HG03442 (cell line): ENCODE results near the gene SLC24A4.
A peak's percentile ranks its signal among the peaks of the same experiment; 100 is the strongest.

Source experiments
- ATAC-seq: cut with Tn5 transposase; IDR thresholded peaks from one replicate; pipeline ENCODE4 v1.9.1; 2021; ENCODE audit warnings: mild to moderate bottlenecking, moderate library complexity; ENCODE audit not compliant: unreplicated experiment

The SLC24A4 gene

GRCh38 chr14:92455231-92455630, 132.3 kb downstream of the SLC24A4 start:
- no peak for ATAC-seq

GRCh38 chr14:92456215-92457015, 133.4 kb downstream of the SLC24A4 start:
- ATAC-seq = no peak

- no peak for ATAC-seq
Measured at GRCh38 chr14:92457016-92457565, 134.1 kb downstream of the SLC24A4 start.

GRCh38 chr14:92458136-92459029, 135.4 kb downstream of the SLC24A4 start:
- ATAC-seq = no peak

- no peak for ATAC-seq
Measured at GRCh38 chr14:92459030-92459949, 136.3 kb downstream of the SLC24A4 start.

- ATAC-seq = no peak
Measured at GRCh38 chr14:92459950-92460421, 137.0 kb downstream of the SLC24A4 start.

- ATAC-seq = no peak
Measured at GRCh38 chr14:92460541-92460915, 137.6 kb downstream of the SLC24A4 start.

- ATAC-seq = peak; percentile 65
Measured at GRCh38 chr14:92460916-92461579, 138.1 kb downstream of the SLC24A4 start.

- ATAC-seq = no peak
Measured at GRCh38 chr14:92461891-92462290, 138.9 kb downstream of the SLC24A4 start.

- no peak for ATAC-seq
Measured at GRCh38 chr14:92462568-92462967, 139.6 kb downstream of the SLC24A4 start.

GRCh38 chr14:92463141-92463540, 140.2 kb downstream of the SLC24A4 start:
- no peak for ATAC-seq

- no peak for ATAC-seq
Measured at GRCh38 chr14:92464156-92464555, 141.2 kb downstream of the SLC24A4 start.

- ATAC-seq = no peak
Measured at GRCh38 chr14:92464716-92465115, 141.8 kb downstream of the SLC24A4 start.

- ATAC-seq = no peak
Measured at GRCh38 chr14:92465353-92466055, 142.5 kb downstream of the SLC24A4 start.

GRCh38 chr14:92466059-92466458, 143.1 kb downstream of the SLC24A4 start:
- ATAC-seq = no peak

GRCh38 chr14:92469515-92469914, 146.6 kb downstream of the SLC24A4 start:
- no peak for ATAC-seq

GRCh38 chr14:92470215-92470614, 147.2 kb downstream of the SLC24A4 start:
- no peak for ATAC-seq

- no peak for ATAC-seq
Measured at GRCh38 chr14:92470811-92471210, 147.8 kb downstream of the SLC24A4 start.

- no peak for ATAC-seq
Measured at GRCh38 chr14:92471919-92472318, 149.0 kb downstream of the SLC24A4 start.
